Caco-2 (cell line): ENCODE results near the gene SS18L1. TPM values are rescaled to one million over a fixed set of nuclear protein-coding genes. Genes with fewer than 3 reads are reported as not detected.

Experiments
- BruUV-seq: library from RNA; stranded (reverse); fragments of 400-500 nt; replicated peaks from 2 replicates; lab custom pipeline; 2021; lab: Mats Ljungman, UMichigan
- CTCF ChIA-PET: fragments of 300-600 bp; sonication (Branson Sonifier 250); formaldehyde crosslinking; loops from one replicate; lab custom pipeline; 2022; ENCODE audit warnings: antibody characterized with exemption; lab: Charles Lee
- POLR2A ChIA-PET: fragments of 300-600 bp; sonication (Branson Sonifier 250); formaldehyde crosslinking; loops from one replicate; lab custom pipeline; 2022; ENCODE audit warnings: antibody characterized with exemption; lab: Charles Lee
- DNase-seq, 2 experiments: peaks; one replicate each; pipeline versions ENCODE4 v3.0.0 to v3.0.0-alpha.2; 2020 to 2022
- H3K27me3 ChIP-seq: replicated peaks from 2 replicates; pipeline ENCODE4 v1.6.0; 2011; ENCODE audit warnings: low read length; ENCODE audit not compliant: control insufficient read depth, insufficient read depth
- H3K36me3 ChIP-seq: 2 replicates; pipeline ENCODE4 v1.5.1; 2011; ENCODE audit warnings: low read length; ENCODE audit not compliant: control insufficient read depth, insufficient read depth
- H3K4me1 ChIP-seq: fragments of 250-450 bp; sonication (Bioruptor Pico); 2 replicates; pipeline ENCODE4 v1.5.1; 2020; ENCODE audit warnings: mild to moderate bottlenecking
- H3K4me3 ChIP-seq: 2 replicates; pipeline ENCODE4 v1.5.1; 2011; ENCODE audit warnings: low read depth, mild to moderate bottlenecking, control low read depth, low read length
- H3K9me3 ChIP-seq: fragments of 250-450 bp; sonication (Bioruptor Pico); 2 replicates; pipeline ENCODE4 v1.5.1; 2020; ENCODE audit warnings: mild to moderate bottlenecking, moderate library complexity
- H3K27ac Mint-ChIP-seq: one replicate; pipeline ENCODE4 v1.8.0; 2022; ENCODE audit warnings: mixed read lengths; ENCODE audit not compliant: unreplicated experiment
- H3K27me3 Mint-ChIP-seq: one replicate; pipeline ENCODE4 v1.8.0; 2022; ENCODE audit warnings: mixed read lengths; ENCODE audit not compliant: insufficient read depth, unreplicated experiment
- H3K36me3 Mint-ChIP-seq: one replicate; pipeline ENCODE4 v1.8.0; 2022; ENCODE audit warnings: mild to moderate bottlenecking, mixed read lengths; ENCODE audit not compliant: insufficient read depth, unreplicated experiment
- H3K4me1 Mint-ChIP-seq: one replicate; pipeline ENCODE4 v1.8.0; 2022; ENCODE audit warnings: low read depth, mixed read lengths; ENCODE audit not compliant: unreplicated experiment
- H3K4me3 Mint-ChIP-seq: one replicate; pipeline ENCODE4 v1.8.0; 2022; ENCODE audit warnings: mild to moderate bottlenecking, moderate library complexity, mixed read lengths; ENCODE audit not compliant: unreplicated experiment
- H3K9me3 Mint-ChIP-seq: one replicate; pipeline ENCODE4 v1.8.0; 2022; ENCODE audit warnings: mixed read lengths; ENCODE audit not compliant: unreplicated experiment
- intact Hi-C: fragments of 100-400 bp; cut with micrococcal nuclease; formaldehyde crosslinking; loops from one replicate; pipeline ENCODE4 v1.10.0; 2022; ENCODE audit not compliant: unreplicated experiment
- total RNA-seq: library from RNA; stranded (reverse); gene quantifications from 2 replicates; pipeline ENCODE4 v1.2.3, GENCODE V29; 2022
- TF ChIP-seq, protein P1 (sequence below), 2 experiments: fragments of 200-600 bp in 1 of 2; IDR thresholded peaks; 1 replicate in 1 of 2; 2 replicates in 1 of 2; pipeline versions ENCODE4 v1.5.1 to v1.8.0; 2011 to 2022; ENCODE audit warnings: antibody characterized with exemption in 1 of 2, control low read depth in 1 of 2, inconsistent platforms in 1 of 2, low read depth in 1 of 2, low read length in 1 of 2, mild to moderate bottlenecking in 1 of 2, moderate library complexity in 1 of 2; ENCODE audit not compliant: insufficient read depth in 1 of 2, severe bottlenecking in 1 of 2, unreplicated experiment in 1 of 2

The SS18L1 gene
- total RNA-seq, 1 experiment from 2014 or later, result 46.4 TPM

DNA sequence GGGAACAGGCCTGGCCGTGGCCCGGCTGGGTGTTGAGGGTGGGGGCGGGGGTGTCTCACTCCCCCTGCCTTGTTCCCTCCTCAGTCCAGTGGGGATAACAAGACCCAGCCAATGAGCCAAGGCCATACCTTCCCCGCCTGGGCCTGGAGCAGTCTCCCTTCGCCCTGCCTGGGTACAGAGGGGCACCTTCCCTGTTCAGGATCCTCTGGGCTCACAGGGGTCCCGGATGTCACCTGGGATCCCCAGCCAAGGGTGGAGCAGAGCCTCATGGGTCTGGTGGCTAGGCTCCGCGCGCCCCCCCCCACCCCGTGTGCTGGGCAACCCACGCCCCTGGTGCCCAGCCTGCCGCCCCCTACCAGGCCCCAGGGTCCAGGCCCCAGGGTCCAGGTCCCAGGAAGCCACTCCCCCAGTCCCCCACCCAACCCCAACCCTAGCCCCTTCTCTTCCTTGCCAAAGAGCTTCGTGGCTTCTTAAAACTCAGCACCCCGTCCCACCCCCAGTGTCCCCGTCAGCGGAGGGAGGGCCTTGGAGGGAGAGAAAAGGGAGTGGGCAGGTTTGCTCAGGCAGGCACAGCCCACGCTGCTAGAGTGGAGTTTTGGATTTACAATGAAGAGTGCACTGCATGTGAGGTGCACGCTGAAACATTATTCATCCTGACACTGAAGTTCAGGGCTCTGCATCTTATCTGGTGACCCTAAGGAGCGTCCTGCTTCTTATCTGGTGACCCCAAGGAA, 64.7 kb downstream of the SS18L1 start:
- Histone ChIP-seq H3K4me3 (no peak overlapping the region), H3K9me3 (no peaks in the 10 kb centered on the region), H3K36me3 (no peaks in the 10 kb centered on the region), H3K27me3 (no peaks in the 10 kb centered on the region), H3K4me1 (no peaks in the 10 kb centered on the region)
- Mint-ChIP-seq H3K36me3 (peaks cover 20% of the 10 kb centered on the region), H3K4me1 (no peaks in the 10 kb centered on the region), H3K9me3 (no peaks in the 10 kb centered on the region), H3K27me3 (peaks cover 3% of the 10 kb centered on the region), H3K4me3 (no peak overlapping the region), H3K27ac (no peak overlapping the region)
- no TSS peak for BruUV-seq
- CTCF ChIA-PET, result no interaction called here
- TF ChIP-seq, protein P1, sequence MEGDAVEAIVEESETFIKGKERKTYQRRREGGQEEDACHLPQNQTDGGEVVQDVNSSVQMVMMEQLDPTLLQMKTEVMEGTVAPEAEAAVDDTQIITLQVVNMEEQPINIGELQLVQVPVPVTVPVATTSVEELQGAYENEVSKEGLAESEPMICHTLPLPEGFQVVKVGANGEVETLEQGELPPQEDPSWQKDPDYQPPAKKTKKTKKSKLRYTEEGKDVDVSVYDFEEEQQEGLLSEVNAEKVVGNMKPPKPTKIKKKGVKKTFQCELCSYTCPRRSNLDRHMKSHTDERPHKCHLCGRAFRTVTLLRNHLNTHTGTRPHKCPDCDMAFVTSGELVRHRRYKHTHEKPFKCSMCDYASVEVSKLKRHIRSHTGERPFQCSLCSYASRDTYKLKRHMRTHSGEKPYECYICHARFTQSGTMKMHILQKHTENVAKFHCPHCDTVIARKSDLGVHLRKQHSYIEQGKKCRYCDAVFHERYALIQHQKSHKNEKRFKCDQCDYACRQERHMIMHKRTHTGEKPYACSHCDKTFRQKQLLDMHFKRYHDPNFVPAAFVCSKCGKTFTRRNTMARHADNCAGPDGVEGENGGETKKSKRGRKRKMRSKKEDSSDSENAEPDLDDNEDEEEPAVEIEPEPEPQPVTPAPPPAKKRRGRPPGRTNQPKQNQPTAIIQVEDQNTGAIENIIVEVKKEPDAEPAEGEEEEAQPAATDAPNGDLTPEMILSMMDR (IDR thresholded peaks at IDR 0.05; ENCODE audit: insufficient read depth in 1 of 2, low read depth in 1 of 2, low read length in 1 of 2, severe bottlenecking in 1 of 2, unreplicated experiment in 1 of 2), result no peak
- no peak for DNase-seq
- POLR2A ChIA-PET, result no interaction called here
- intact Hi-C loops, result no loop called here

DNA sequence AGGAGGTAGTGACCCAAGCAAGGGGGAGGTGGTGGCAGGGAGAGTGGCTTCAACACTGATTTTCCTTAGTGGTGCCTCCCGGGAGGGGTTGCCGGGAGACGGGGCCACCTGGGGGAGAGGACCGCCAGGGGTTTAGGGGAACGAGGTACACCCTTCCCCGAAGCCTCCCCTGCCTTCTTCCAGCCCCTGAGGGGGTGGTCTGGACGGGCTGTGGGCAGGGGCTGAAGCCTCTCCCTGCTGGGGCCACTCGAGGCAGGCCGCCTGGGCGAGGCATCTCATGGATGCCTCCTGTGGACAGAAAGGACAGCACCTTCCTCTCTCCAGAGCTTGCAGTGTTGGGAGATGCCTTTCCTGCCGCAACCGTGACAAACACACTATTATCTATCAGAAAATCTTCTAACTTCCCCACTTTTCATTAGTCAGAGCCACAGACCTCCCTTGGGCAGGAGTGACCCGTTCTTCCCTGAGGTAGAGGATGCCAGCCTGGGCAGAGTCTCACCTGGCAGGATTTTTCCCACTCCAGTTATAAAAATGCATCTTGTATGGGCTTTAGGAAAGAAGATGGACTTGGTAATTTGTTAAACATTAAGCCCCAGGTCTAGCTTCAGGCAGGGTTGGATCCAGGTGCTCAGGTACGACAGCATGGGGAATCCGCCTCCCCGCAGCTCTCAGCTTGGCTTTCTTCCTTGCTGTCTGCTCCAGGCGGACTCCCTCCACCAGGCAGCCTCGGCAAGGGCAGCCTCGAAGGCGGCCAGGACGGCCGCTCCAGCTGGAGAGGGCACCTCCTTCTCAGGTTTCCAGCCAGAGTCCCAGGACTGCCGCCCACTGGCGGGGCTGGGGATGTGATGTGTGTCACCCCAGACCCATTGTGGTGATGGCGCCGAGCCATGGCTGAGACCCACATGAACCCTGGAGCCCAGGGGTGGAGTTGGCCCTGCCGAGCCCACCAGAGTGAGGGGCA, 65.5 kb downstream of the SS18L1 start:
- intact Hi-C loops, result no loop called here
- Histone ChIP-seq H3K4me1 (no peaks in the 10 kb centered on the region), H3K4me3 (no peak overlapping the region), H3K36me3 (no peaks in the 10 kb centered on the region), H3K27me3 (no peaks in the 10 kb centered on the region), H3K9me3 (no peaks in the 10 kb centered on the region)
- CTCF ChIA-PET, result no interaction called here
- POLR2A ChIA-PET, result no interaction called here
- H3K4me3 Mint-ChIP-seq, result no peak overlapping the region
- H3K36me3 Mint-ChIP-seq, result peaks cover 14% of the 10 kb centered on the region
- BruUV-seq, result no TSS peak
- peak in 1 of 2 experiments; percentile 65 for DNase-seq
- no peaks in the 10 kb centered on the region for H3K4me1 Mint-ChIP-seq
- H3K27ac Mint-ChIP-seq, result no peak overlapping the region
- H3K9me3 Mint-ChIP-seq, result no peaks in the 10 kb centered on the region
- peaks cover 6% of the 10 kb centered on the region for H3K27me3 Mint-ChIP-seq
- TF ChIP-seq, protein P1 (IDR thresholded peaks at IDR 0.05; ENCODE audit: insufficient read depth in 1 of 2, low read depth in 1 of 2, low read length in 1 of 2, severe bottlenecking in 1 of 2, unreplicated experiment in 1 of 2), result peak in 1 of 2 experiments; percentile 15

- intact Hi-C loops, result no loop called here
- ChIA-PET CTCF (no interaction called here), POLR2A (no interaction called here)
- Histone ChIP-seq H3K27me3 (peaks cover 1% of the 10 kb centered on the region; the same call in 1 of the 2 replicates), H3K4me3 (no peak overlapping the region), H3K4me1 (no peaks in the 10 kb centered on the region), H3K36me3 (no peaks in the 10 kb centered on the region), H3K9me3 (no peaks in the 10 kb centered on the region)
- peaks cover 14% of the 10 kb centered on the region for H3K27me3 Mint-ChIP-seq
- BruUV-seq, result no TSS peak
- no peak overlapping the region for H3K4me3 Mint-ChIP-seq
- H3K27ac Mint-ChIP-seq, result no peak overlapping the region
- no peaks in the 10 kb centered on the region for H3K4me1 Mint-ChIP-seq
- TF ChIP-seq, protein P1 (IDR thresholded peaks at IDR 0.05; ENCODE audit: insufficient read depth in 1 of 2, low read depth in 1 of 2, low read length in 1 of 2, severe bottlenecking in 1 of 2, unreplicated experiment in 1 of 2), result peak in 1 of 2 experiments; percentile 31
- DNase-seq, result no peak
- peaks cover 14% of the 10 kb centered on the region for H3K36me3 Mint-ChIP-seq
- no peaks in the 10 kb centered on the region for H3K9me3 Mint-ChIP-seq
These were observed 66.4 kb downstream of the SS18L1 start for GRCh38 chr20:62209850-62210495.
